ENCODE results near the gene SORCS2. TPM values are rescaled to one million over a fixed set of nuclear protein-coding genes. Genes with fewer than 3 reads are reported as not detected.

Gene SORCS2
- total RNA-seq, 1 experiment from 2014 or later, result 4.1 TPM

DNA sequence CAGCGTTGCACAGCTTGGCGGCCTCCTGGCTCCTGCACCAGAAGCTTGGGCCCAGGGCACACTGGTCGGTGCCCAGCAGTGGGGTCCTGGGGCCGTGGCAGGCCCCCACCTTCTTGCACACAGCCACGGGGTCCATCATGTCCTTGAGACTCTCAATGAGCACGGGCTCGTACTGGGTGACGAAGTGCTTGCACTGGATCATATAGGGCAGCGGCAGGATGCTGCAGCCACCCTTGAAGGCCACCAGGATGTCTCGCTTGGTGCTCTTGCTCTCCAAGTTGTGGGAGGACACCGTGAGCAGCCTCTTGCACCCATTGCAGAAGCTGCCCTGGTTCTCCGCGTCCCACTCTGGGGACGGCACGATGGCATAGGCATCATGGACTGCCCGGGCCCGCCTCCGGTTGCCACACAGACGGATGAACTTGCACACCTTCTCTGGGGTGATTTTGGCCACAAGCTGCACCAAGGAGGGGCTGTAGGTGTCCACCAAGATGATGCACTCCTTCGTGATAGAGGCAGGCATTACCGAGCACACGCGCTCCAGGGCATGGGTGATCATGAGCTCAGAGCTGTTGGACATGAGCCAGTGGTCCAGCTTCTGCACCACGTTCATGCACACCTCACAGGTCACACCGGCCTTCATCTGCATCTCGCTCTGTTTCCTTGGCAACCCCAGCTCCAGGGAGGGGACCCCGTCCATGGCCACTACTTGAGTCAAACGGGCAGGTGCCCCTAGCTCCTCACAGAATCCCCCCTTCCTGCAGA, 241.2 kb downstream of the SORCS2 start:
- Histone ChIP-seq H3K79me2 (ENCODE audit: low read length) (no peaks in the 10 kb centered on the region), H3K9me2 (replicated peaks; ENCODE audit: low read length) (no peaks in the 10 kb centered on the region), H3K27ac (ENCODE audit: low read length) (no peak overlapping the region), H3K9ac (ENCODE audit: low read length) (no peak overlapping the region), H3K4me3 (ENCODE audit: low read length) (no peak overlapping the region), H3K27me3 (ENCODE audit: low read length) (no peaks in the 10 kb centered on the region), H3K4me1 (ENCODE audit: insufficient read depth, low read length) (peaks cover 15% of the 10 kb centered on the region; the same call in 1 of the 2 replicates), H4K20me1 (ENCODE audit: low read length) (no peaks in the 10 kb centered on the region), H3F3A (ENCODE audit: low read length, unreplicated experiment) (no peaks in the 10 kb centered on the region), H3K36me3 (ENCODE audit: low read depth, low read length) (no peaks in the 10 kb centered on the region), H3K9me3 (ENCODE audit: low read length) (no peaks in the 10 kb centered on the region), H2AFZ (ENCODE audit: low read length) (no peak overlapping the region), H3K4me2 (ENCODE audit: low read length) (no peak overlapping the region)
- no peak for DNase-seq
- intact Hi-C loops (cut with micrococcal nuclease), result no loop called here
- ChIA-PET CTCF (no interaction called here), POLR2A (ENCODE audit: unreplicated experiment) (no interaction called here)
- ATAC-seq, result no peak
- BruUV-seq (replicated peaks), result no TSS peak
- TF ChIP-seq, protein P1, sequence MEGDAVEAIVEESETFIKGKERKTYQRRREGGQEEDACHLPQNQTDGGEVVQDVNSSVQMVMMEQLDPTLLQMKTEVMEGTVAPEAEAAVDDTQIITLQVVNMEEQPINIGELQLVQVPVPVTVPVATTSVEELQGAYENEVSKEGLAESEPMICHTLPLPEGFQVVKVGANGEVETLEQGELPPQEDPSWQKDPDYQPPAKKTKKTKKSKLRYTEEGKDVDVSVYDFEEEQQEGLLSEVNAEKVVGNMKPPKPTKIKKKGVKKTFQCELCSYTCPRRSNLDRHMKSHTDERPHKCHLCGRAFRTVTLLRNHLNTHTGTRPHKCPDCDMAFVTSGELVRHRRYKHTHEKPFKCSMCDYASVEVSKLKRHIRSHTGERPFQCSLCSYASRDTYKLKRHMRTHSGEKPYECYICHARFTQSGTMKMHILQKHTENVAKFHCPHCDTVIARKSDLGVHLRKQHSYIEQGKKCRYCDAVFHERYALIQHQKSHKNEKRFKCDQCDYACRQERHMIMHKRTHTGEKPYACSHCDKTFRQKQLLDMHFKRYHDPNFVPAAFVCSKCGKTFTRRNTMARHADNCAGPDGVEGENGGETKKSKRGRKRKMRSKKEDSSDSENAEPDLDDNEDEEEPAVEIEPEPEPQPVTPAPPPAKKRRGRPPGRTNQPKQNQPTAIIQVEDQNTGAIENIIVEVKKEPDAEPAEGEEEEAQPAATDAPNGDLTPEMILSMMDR (conservative IDR thresholded peaks at IDR 0.05; ENCODE audit: low read depth, low read length), result no peak
- TF ChIP-seq EZH2phosphoT487 (IDR thresholded peaks at IDR 0.05; ENCODE audit: borderline replicate concordance, low read length) (no peak), EZH2 (IDR thresholded peaks at IDR 0.05; ENCODE audit: low read length, unreplicated experiment) (no peak)

DNA sequence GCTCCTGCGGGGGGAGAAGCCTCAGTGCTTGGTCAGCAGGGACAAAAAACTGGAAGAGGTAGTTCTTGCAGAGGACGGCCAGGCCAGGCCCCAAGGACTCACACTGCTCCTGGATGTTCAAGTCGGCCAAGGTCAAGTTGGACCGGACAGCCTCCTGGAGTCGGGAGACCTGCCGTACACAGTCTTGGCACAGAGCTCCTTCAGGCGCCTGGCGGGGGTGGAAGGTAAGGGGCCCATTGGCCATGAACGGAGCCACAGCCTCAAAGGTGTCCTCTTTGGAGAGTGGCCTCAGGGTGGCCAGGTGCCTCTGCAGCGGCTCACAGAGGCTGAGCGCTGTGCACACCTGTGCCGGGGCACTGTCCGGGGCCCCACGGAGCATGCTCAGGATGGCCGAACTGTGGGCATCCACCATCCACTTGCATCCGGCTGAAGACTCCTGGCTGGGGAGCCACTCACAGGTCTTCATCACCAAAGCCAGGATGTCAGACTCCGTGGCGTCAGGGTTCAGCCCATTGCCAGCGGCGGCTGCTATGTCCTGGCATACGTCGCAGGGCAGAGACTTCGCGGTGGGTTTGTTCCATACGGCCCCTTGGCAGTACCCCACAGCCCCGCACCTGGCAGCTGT, 241.9 kb downstream of the SORCS2 start:
- Histone ChIP-seq H3K36me3 (ENCODE audit: low read depth, low read length) (no peaks in the 10 kb centered on the region), H3K27ac (ENCODE audit: low read length) (no peak overlapping the region), H3K4me1 (ENCODE audit: insufficient read depth, low read length) (peaks cover 15% of the 10 kb centered on the region; the same call in 1 of the 2 replicates), H3K9me2 (replicated peaks; ENCODE audit: low read length) (no peaks in the 10 kb centered on the region), H3K4me2 (ENCODE audit: low read length) (no peak overlapping the region), H3K9ac (ENCODE audit: low read length) (no peak overlapping the region), H2AFZ (ENCODE audit: low read length) (no peak overlapping the region), H3F3A (ENCODE audit: low read length, unreplicated experiment) (no peaks in the 10 kb centered on the region), H3K4me3 (ENCODE audit: low read length) (no peak overlapping the region), H3K27me3 (ENCODE audit: low read length) (no peaks in the 10 kb centered on the region), H3K79me2 (ENCODE audit: low read length) (no peaks in the 10 kb centered on the region), H4K20me1 (ENCODE audit: low read length) (no peaks in the 10 kb centered on the region), H3K9me3 (ENCODE audit: low read length) (no peaks in the 10 kb centered on the region)
- intact Hi-C loops (cut with micrococcal nuclease), result no loop called here
- no peak for ATAC-seq
- CTCF ChIA-PET, result no interaction called here
- POLR2A ChIA-PET (ENCODE audit: unreplicated experiment), result no interaction called here
- no peak for DNase-seq
- no peak for TF ChIP-seq EZH2phosphoT487 (IDR thresholded peaks at IDR 0.05; ENCODE audit: borderline replicate concordance, low read length)
- TF ChIP-seq, protein P1 (conservative IDR thresholded peaks at IDR 0.05; ENCODE audit: low read depth, low read length), result no peak
- TF ChIP-seq EZH2 (IDR thresholded peaks at IDR 0.05; ENCODE audit: low read length, unreplicated experiment), result no peak
- BruUV-seq (replicated peaks), result no TSS peak

DNA sequence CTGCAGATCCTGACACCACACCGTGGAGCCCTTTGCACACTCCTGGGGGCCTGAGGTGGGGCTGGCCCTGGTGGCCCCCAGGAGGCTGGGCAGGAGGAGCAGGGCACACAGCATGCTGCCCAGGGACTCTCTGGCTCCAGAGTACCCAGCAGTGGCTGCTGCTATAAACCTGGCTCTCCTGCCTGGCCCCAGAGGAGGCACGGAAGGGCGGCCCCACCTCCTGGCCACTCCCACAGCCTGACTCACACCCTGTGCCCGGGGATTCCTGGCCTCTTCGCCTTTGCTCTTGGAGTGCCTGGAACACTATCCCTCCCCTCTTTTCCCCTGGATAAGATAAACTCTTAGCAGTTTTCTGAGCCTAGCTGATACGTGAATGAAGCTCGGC, 242.4 kb downstream of the SORCS2 start, which contains the start of gene PSAPL1:
Gene PSAPL1, minus strand, starts transcription at position 165 of the 385 bp plus-strand sequence. Its CDS starts 51 bp downstream, at position 114.
- no peak within 1 kb of the TSS for H3K9ac ChIP-seq (ENCODE audit: low read length)
- H3K4me1 ChIP-seq (ENCODE audit: insufficient read depth, low read length), result peaks cover 15% of the 10 kb centered on the region; the same call in 1 of the 2 replicates

More for the DNA sequence above, 242.4 kb downstream of the SORCS2 start, which contains the start of gene PSAPL1:
- Histone ChIP-seq H3K4me2 (ENCODE audit: low read length) (no peak within 1 kb of the TSS), H4K20me1 (ENCODE audit: low read length) (no peaks in the 10 kb centered on the region), H3K36me3 (ENCODE audit: low read depth, low read length) (no peaks in the 10 kb centered on the region), H3K9me3 (ENCODE audit: low read length) (no peaks in the 10 kb centered on the region), H3K9me2 (replicated peaks; ENCODE audit: low read length) (no peaks in the 10 kb centered on the region), H3F3A (ENCODE audit: low read length, unreplicated experiment) (no peaks in the 10 kb centered on the region), H3K27me3 (ENCODE audit: low read length) (no peaks in the 10 kb centered on the region), H3K4me3 (ENCODE audit: low read length) (no peak within 1 kb of the TSS), H3K27ac (ENCODE audit: low read length) (no peak within 1 kb of the TSS), H3K79me2 (ENCODE audit: low read length) (no peaks in the 10 kb centered on the region), H2AFZ (ENCODE audit: low read length) (no peak within 1 kb of the TSS)
- intact Hi-C loops (cut with micrococcal nuclease), result no loop called here
- TF ChIP-seq, protein P1 (conservative IDR thresholded peaks at IDR 0.05; ENCODE audit: low read depth, low read length), result no peak
- TF ChIP-seq EZH2phosphoT487 (IDR thresholded peaks at IDR 0.05; ENCODE audit: borderline replicate concordance, low read length) (no peak), EZH2 (IDR thresholded peaks at IDR 0.05; ENCODE audit: low read length, unreplicated experiment) (no peak)
- no TSS peak for BruUV-seq (replicated peaks)
- DNase-seq, result peak; percentile 63
- CTCF ChIA-PET, result no interaction called here
- ATAC-seq, result peak; percentile 99
- POLR2A ChIA-PET (ENCODE audit: unreplicated experiment), result no interaction called here

Data from PC-3 (cell line).